Measurements from ENCODE around the gene TIPARP. TPM values are rescaled to one million over a fixed set of nuclear protein-coding genes. Genes with fewer than 3 reads are reported as not detected.

Gene TIPARP
- total and polyA plus RNA-seq, 2 of the 13 experiments (the other 11 are each of a cell fraction or from before 2014, with no cell fraction given): 7.3 to 19.7 TPM

- ChIA-PET POLR2A (no interaction called here), CTCF (ENCODE audit: low intra/inter-chr PET ratio, low total read pairs) (no interaction called here)
- no peak overlapping the region for H3K4me3 ChIP-seq (replicated peaks in 1 of 3; ENCODE audit: insufficient read depth in 1 of 3, low read depth in 2 of 3, low read length in 3 of 3)
- H3K79me2 ChIP-seq (ENCODE audit: insufficient read depth, low read length): no peaks in the 10 kb centered on the region
- ATAC-seq (no peak), FAIRE-seq (no peak), DNase-seq (ENCODE audit: low spot score) (no peak)
- BruUV-seq (replicated peaks): no TSS peak
- H3K27me3 ChIP-seq (ENCODE audit: control insufficient read depth in 1 of 2, insufficient read depth in 2 of 2, low read length in 2 of 2): peaks cover 0 to 1% of the 10 kb centered on the region in 2 experiments; a peak in 2 of 5 replicates
- H3K4me1 ChIP-seq (ENCODE audit: insufficient read depth, low read length): peaks cover 11% of the 10 kb centered on the region
- H3K9me3 ChIP-seq (ENCODE audit: low read length): no peaks in the 10 kb centered on the region
- no peak overlapping the region for H3K27ac ChIP-seq (ENCODE audit: extremely low read length, insufficient read depth, low read length)
- H3K9ac ChIP-seq (ENCODE audit: insufficient read depth, low read depth, low read length): no peak overlapping the region
- no peaks in the 10 kb centered on the region for H4K20me1 ChIP-seq (ENCODE audit: insufficient read depth, low read length)
- no peak overlapping the region for H3K4me2 ChIP-seq (ENCODE audit: low read depth, low read length)
- WGBS (ENCODE audit: low lambda C conversion rate): 38% methylated on average over 4 of the region's 4 CpGs
- intact Hi-C loops (cut with micrococcal nuclease; ENCODE audit: unreplicated experiment) (no loop called here), in situ Hi-C loops (cut with HindIII; ENCODE audit: extremely low pct_ligation_motif_present, low pct_unique_long_range_greater_than_20kb) (no loop called here)
- no peaks in the 10 kb centered on the region for H3K36me3 ChIP-seq (replicated peaks in 1 of 2; ENCODE audit: control insufficient read depth in 1 of 2, insufficient read depth in 2 of 2, low read length in 2 of 2)
- no peak overlapping the region for H2AFZ ChIP-seq (ENCODE audit: low read length)
- TF ChIP-seq ETV5 (CRISPR knock-in tag; IDR thresholded peaks at IDR 0.05; ENCODE audit: borderline replicate concordance) (no peak), FOXK2 (IDR thresholded peaks at IDR 0.05) (no peak), ZFY (CRISPR knock-in tag; IDR thresholded peaks at IDR 0.05) (no peak), ZNF589 (CRISPR knock-in tag; conservative IDR thresholded peaks at IDR 0.05) (no peak), ZNF646 (CRISPR knock-in tag; IDR thresholded peaks at IDR 0.05) (no peak), ZNF710 (CRISPR knock-in tag; IDR thresholded peaks at IDR 0.05; ENCODE audit: borderline replicate concordance) (no peak), AGO2 (optimal IDR thresholded peaks at IDR 0.05; ENCODE audit: low read depth, low read length) (no peak), FIP1L1 (IDR thresholded peaks at IDR 0.05; ENCODE audit: borderline replicate concordance, insufficient read depth, low read depth, low read length) (no peak), SIX1 (CRISPR knock-in tag; IDR thresholded peaks at IDR 0.05; ENCODE audit: borderline replicate concordance) (no peak), ZNF770 (CRISPR knock-in tag; IDR thresholded peaks at IDR 0.05) (no peak), MBD4 (IDR thresholded peaks at IDR 0.05; ENCODE audit: borderline replicate concordance, low read length) (no peak), MEIS2 (CRISPR knock-in tag; IDR thresholded peaks at IDR 0.05) (no peak), NCOA2 (CRISPR knock-in tag; IDR thresholded peaks at IDR 0.05) (no peak), TFDP2 (CRISPR knock-in tag; IDR thresholded peaks at IDR 0.05) (no peak)
Observed at GRCh38 chr3:156633335-156633734, 41.1 kb upstream of the TIPARP start.
